T-helper 2 cell treated with Interferon-gamma antibody and Interleukin-4, amounts not matched to agents 100 ng/mL and 5 ng/mL, for 36 hours (primary cell): ENCODE measurements around the gene SUN1. TPM values are rescaled to one million over a fixed set of nuclear protein-coding genes. Genes with fewer than 3 reads are reported as not detected.
"Not testable (repeated sequence)": the region's sequence is repeated elsewhere in the genome, so short reads cannot be mapped to it uniquely, and the experiment has no call there.

Experiments
- intact Hi-C: fragments of 100-400 bp; cut with micrococcal nuclease; formaldehyde crosslinking; loops from one replicate; pipeline ENCODE4 v1.15.1; 2023
- total RNA-seq: library from RNA; stranded (reverse); gene quantifications from 2 replicates; pipeline ENCODE4 v1.2.3, GENCODE V29; 2022

SUN1 gene
- total RNA-seq, 1 donor from 2014 or later, result 63.3 TPM

- intact Hi-C loops, result loop anchor here (1.0 kb wide), 2 partner anchors 14 to 42 kb away; no protein-coding TSS in a partner anchor
These were observed 595 bp upstream of the SUN1 start for GRCh38 chr7:831596-832166.

DNA sequence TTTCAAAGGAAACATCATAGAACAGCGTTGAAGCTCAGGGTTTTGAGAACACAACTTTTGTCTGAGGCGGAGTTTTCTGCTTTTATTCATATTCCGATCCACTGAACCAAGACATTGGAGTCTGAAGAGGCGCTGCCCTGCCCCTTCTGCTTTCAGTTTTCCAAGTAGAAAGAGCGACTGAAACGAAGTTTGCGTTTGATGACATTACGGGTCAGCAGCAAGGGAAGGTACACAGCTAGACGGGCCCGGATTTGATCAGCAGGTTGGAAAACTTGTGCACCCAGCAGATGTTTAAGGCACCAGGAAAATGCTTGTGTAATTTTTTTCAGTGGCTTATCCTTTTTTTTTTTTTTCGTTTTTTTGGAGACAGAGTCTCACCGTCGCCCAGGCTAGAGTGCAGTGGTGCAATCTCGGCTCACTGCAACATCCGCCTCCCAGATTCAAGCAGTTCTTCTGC, 720 bp downstream of the SUN1 start:
- intact Hi-C loops, result no loop called here

- intact Hi-C loops, result no loop called here
These were observed 1.5 kb downstream of the SUN1 start for GRCh38 chr7:833601-834258.

GRCh38 chr7:834277-834676, 2.0 kb downstream of the SUN1 start:
- intact Hi-C loops, result no loop called here

GRCh38 chr7:835021-835420, 2.7 kb downstream of the SUN1 start:
- intact Hi-C loops, result no loop called here

GRCh38 chr7:835485-836401, 3.5 kb downstream of the SUN1 start:
- intact Hi-C loops, result no loop called here

DNA sequence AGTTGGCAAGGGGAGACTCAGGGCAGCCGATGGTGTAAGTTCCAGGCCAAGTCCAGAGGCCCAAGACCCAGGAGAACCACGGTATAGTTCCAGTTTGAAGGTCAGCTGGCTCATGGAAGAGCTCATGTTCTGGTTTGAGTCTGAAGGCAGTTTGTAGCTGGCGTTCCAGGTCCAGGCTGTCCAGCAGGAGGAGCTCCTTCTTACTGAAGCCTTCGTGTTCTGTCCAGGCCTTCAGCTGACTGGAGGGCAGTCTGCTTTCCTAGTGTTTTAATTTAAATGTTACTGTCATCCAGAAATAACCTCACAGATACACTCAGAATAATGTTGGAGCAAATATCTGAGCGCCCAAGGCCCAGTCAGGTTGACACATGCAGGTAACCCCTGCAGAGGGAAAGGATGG, 4.2 kb downstream of the SUN1 start:
- intact Hi-C loops, result no loop called here

- intact Hi-C loops, result no loop called here
These were observed 4.7 kb downstream of the SUN1 start for GRCh38 chr7:837001-837400.

DNA sequence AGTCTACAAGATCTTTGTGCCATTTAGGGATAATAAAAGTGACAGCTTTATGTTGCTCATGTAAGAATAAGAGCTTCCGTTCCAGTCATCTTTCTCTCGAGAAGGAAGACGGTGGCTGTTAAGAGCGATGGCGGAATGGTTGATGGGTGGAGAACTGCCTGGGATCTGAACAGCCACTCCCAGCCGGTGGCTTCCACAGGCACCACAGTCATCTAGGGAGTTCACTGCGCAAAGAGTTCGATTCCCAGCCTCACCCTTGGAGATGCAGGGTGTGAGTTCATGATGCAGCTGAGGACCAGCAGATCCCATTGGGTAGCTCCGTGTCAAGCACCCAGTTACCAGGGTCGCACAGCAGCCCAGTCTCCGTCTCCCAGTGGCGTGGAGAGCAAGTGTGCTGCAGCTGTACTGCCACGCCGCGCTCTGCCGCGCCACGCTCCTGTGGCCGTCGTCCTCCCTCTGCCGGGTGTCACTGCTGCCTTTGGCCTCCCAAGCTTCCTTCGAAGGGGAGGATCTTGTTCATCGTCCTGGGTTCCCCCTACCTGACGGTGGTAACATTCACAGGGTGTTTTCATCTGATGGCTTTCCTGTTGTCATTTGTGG, 7.8 kb downstream of the SUN1 start:
- intact Hi-C loops, result no loop called here

- intact Hi-C loops, result no loop called here
These were observed 9.7 kb downstream of the SUN1 start for GRCh38 chr7:841943-842342.

DNA sequence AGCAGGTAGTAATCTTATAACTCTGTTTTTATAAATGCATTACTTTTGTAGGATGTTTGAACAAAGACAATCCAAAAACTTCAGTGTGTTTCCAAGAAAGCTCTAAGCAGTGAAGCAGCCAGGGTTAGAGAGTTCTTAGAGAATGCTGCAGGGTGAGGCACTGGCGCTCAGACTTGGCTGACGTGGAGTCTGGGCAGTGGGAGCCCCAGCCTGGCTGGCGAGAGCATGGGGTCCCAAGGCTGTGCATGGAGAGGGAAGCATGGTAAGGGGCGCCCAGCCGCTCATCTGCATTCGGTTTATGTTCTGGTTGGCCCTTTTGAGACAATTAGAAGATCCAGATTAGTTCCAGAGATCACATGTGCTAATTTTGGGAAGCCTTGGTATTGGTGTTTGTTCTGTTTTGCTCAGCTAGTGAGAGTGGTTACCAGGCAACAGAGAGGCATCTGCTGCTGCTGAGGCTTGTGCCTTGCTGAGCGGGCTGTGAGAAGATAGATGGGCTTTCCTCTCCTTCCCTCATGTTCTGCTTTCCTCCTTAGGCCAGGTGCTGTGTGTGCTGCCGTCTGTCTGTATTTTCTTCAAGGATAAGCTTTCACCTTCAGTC, 10.3 kb downstream of the SUN1 start:
- intact Hi-C loops, result no loop called here

GRCh38 chr7:843230-843629, 11.0 kb downstream of the SUN1 start:
- intact Hi-C loops, result no loop called here

- intact Hi-C loops, result no loop called here
These were observed 11.8 kb downstream of the SUN1 start for GRCh38 chr7:844043-844442.

DNA sequence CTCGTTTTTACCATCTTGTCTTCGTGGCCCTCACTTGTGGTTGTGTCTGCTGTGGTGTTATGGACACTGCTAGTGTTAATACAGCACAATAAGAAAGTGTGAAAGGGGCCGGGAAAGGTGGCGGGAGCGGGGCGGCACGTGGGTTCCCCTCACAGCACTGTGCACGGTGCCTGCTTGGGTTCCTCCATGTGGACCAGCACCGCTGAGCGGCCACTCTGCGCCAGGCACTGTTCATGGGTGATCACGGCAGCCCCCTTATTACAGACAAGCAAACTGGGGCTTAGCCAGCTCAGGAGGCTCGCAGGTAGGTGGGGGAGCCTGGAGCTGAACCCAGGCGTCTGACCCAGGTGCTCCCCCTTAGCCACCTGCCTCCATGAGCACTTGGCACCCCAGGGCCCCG, 12.2 kb downstream of the SUN1 start:
- intact Hi-C loops, result no loop called here

GRCh38 chr7:845091-845490, 12.8 kb downstream of the SUN1 start:
- intact Hi-C loops, result no loop called here

- intact Hi-C loops, result no loop called here
These were observed 13.5 kb downstream of the SUN1 start for GRCh38 chr7:845731-846130.

DNA sequence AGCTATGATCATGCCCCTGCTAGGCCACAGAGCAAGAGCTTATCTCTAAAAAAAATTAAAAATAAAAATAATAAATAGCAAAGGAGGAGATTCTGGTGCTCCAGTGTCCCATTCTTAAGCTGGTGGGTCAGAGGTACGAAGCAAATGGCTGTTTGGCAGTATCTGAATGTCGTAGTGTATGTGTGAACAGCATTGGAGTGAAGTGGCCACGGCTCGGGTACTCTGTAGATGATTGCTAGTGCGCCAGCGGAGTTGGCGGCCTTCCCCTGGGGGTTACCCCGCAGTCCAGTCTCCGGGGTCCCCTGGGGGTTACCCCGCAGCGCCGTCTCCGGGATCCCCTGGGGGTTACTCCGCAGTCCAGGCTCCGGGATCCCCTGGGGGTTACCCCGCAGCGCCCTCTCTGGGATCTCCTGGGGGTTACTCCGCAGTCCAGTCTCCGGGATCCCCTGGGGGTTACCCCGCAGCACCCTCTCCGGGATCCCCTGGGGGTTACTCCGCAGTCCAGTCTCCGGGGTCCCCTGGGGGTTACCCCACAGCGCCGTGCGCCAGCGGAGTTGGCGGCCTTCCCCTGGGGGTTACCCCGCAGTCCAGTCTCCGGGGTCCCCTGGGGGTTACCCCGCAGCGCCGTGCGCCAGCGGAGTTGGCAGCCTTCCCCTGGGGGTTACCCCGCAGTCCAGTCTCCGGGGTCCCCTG, 14.8 kb downstream of the SUN1 start:
- intact Hi-C loops, result not testable (repeated sequence)

DNA sequence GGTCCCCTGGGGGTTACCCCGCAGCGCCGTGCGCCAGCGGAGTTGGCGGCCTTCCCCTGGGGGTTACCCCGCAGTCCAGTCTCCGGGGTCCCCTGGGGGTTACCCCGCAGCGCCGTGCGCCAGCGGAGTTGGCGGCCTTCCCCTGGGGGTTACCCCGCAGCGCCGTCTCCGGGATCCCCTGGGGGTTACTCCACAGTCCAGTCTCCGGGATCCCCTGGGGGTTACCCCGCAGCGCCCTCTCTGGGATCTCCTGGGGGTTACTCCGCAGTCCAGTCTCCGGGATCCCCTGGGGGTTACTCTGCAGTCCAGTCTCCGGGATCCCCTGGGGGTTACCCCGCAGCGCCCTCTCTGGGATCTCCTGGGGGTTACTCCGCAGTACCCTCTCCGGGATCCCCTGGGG, 15.5 kb downstream of the SUN1 start:
- intact Hi-C loops, result not testable (repeated sequence)

- intact Hi-C loops, result no loop called here
These were observed 16.9 kb downstream of the SUN1 start for GRCh38 chr7:849145-849544.

GRCh38 chr7:849781-850180, 17.5 kb downstream of the SUN1 start:
- intact Hi-C loops, result no loop called here

DNA sequence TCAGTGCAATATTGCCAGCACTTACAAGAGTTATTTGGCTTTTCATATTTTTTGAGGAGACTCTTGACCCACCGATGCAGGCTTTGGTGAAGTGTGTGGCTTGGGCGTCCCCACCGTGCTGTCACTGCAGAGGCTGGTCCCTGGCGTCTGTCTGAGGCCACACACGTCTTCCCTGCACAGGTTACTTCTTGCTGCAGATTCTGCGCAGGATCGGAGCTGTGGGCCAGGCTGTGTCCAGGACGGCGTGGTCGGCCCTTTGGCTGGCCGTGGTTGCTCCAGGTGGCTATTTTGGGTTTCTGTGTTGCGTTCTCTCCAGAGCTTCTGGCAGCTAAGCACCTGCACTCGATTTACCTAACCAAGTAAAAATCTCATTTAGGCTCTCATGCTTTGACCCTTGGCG, 18.9 kb downstream of the SUN1 start:
- intact Hi-C loops, result no loop called here
